ENCODE data around the gene UNC80.

The UNC80 gene

GRCh38 chr2:209976698-209977385, 205.2 kb downstream of the UNC80 start:
- Histone ChIP-seq H3K18ac (ENCODE audit: low read length) (no peak overlapping the region), H3K4me2 (ENCODE audit: low read length) (no peak overlapping the region), H2BK120ac (ENCODE audit: low read depth, low read length) (no peak overlapping the region), H3K27ac (ENCODE audit: low read depth, low read length) (no peak overlapping the region), H3K9ac (ENCODE audit: low read length) (no peak overlapping the region), H3K4ac (ENCODE audit: low read depth, low read length) (no peak overlapping the region), H3K4me3 (ENCODE audit: low read length) (no peak overlapping the region), H3K4me1 (ENCODE audit: control insufficient read depth, low read depth, low read length) (no peaks in the 10 kb centered on the region), H4K5ac (ENCODE audit: low read length) (no peak overlapping the region), H3K36me3 (ENCODE audit: control insufficient read depth, insufficient read depth, low read length) (no peaks in the 10 kb centered on the region), H3K27me3 (ENCODE audit: insufficient read depth, low read length, poor library complexity) (no peaks in the 10 kb centered on the region), H3K79me2 (ENCODE audit: control insufficient read depth, insufficient read depth, low read length) (no peaks in the 10 kb centered on the region), H2AK5ac (ENCODE audit: low read length) (no peak overlapping the region), H2BK5ac (ENCODE audit: low read length) (no peak overlapping the region), H2BK15ac (replicated peaks; ENCODE audit: low read depth) (no peak overlapping the region), H3K56ac (ENCODE audit: low read length) (no peak overlapping the region), H3K23ac (ENCODE audit: low read length) (no peak overlapping the region), H3K79me1 (ENCODE audit: low read length) (no peaks in the 10 kb centered on the region), H4K8ac (ENCODE audit: low read depth, low read length) (no peak overlapping the region)
- WGBS (ENCODE audit: extremely low coverage, insufficient coverage, low lambda C conversion rate), result no CpG with 5 or more reads among the region's 9 CpGs
- DNase-seq, result no peak

- H3K27me3 ChIP-seq (ENCODE audit: insufficient read depth, low read length, poor library complexity), result no peaks in the 10 kb centered on the region
- no peak overlapping the region for H3K4me3 ChIP-seq (ENCODE audit: low read length)
- no peaks in the 10 kb centered on the region for H3K79me1 ChIP-seq (ENCODE audit: low read length)
- H2BK15ac ChIP-seq (replicated peaks; ENCODE audit: low read depth), result no peak overlapping the region
- H3K9ac ChIP-seq (ENCODE audit: low read length), result no peak overlapping the region
- no peak overlapping the region for H2BK120ac ChIP-seq (ENCODE audit: low read depth, low read length)
- H3K36me3 ChIP-seq (ENCODE audit: control insufficient read depth, insufficient read depth, low read length), result no peaks in the 10 kb centered on the region
- no peak overlapping the region for H4K5ac ChIP-seq (ENCODE audit: low read length)
- H2AK5ac ChIP-seq (ENCODE audit: low read length), result no peak overlapping the region
- H4K8ac ChIP-seq (ENCODE audit: low read depth, low read length), result no peak overlapping the region
- no peaks in the 10 kb centered on the region for H3K4me1 ChIP-seq (ENCODE audit: control insufficient read depth, low read depth, low read length)
- no peak overlapping the region for H2BK5ac ChIP-seq (ENCODE audit: low read length)
- no peaks in the 10 kb centered on the region for H3K79me2 ChIP-seq (ENCODE audit: control insufficient read depth, insufficient read depth, low read length)
- H3K27ac ChIP-seq (ENCODE audit: low read depth, low read length), result no peak overlapping the region
- no peak overlapping the region for H3K23ac ChIP-seq (ENCODE audit: low read length)
- peak; percentile 42 for DNase-seq
- H3K18ac ChIP-seq (ENCODE audit: low read length), result no peak overlapping the region
- H3K4ac ChIP-seq (ENCODE audit: low read depth, low read length), result no peak overlapping the region
- H3K4me2 ChIP-seq (ENCODE audit: low read length), result no peak overlapping the region
- no CpG with 5 or more reads among the region's 2 CpGs for WGBS (ENCODE audit: extremely low coverage, insufficient coverage, low lambda C conversion rate)
- no peak overlapping the region for H3K56ac ChIP-seq (ENCODE audit: low read length)
Observed at GRCh38 chr2:209977386-209978239, 206.0 kb downstream of the UNC80 start.

GRCh38 chr2:209984291-209984690, 212.7 kb downstream of the UNC80 start:
- Histone ChIP-seq H3K79me2 (ENCODE audit: control insufficient read depth, insufficient read depth, low read length) (no peaks in the 10 kb centered on the region), H3K4me1 (ENCODE audit: control insufficient read depth, low read depth, low read length) (peaks cover 5% of the 10 kb centered on the region), H3K79me1 (ENCODE audit: low read length) (no peaks in the 10 kb centered on the region), H2BK120ac (ENCODE audit: low read depth, low read length) (no peak overlapping the region), H3K4ac (ENCODE audit: low read depth, low read length) (no peak overlapping the region), H4K8ac (ENCODE audit: low read depth, low read length) (no peak overlapping the region), H4K5ac (ENCODE audit: low read length) (no peak overlapping the region), H3K23ac (ENCODE audit: low read length) (no peak overlapping the region), H3K27me3 (ENCODE audit: insufficient read depth, low read length, poor library complexity) (no peaks in the 10 kb centered on the region), H3K4me3 (ENCODE audit: low read length) (no peak overlapping the region), H3K9ac (ENCODE audit: low read length) (no peak overlapping the region), H3K56ac (ENCODE audit: low read length) (no peak overlapping the region), H3K18ac (ENCODE audit: low read length) (no peak overlapping the region), H3K36me3 (ENCODE audit: control insufficient read depth, insufficient read depth, low read length) (no peaks in the 10 kb centered on the region), H2BK5ac (ENCODE audit: low read length) (no peak overlapping the region), H2AK5ac (ENCODE audit: low read length) (no peak overlapping the region), H3K27ac (ENCODE audit: low read depth, low read length) (no peak overlapping the region), H2BK15ac (replicated peaks; ENCODE audit: low read depth) (no peak overlapping the region), H3K4me2 (ENCODE audit: low read length) (no peak overlapping the region)
- no CpG with 5 or more reads among the region's 2 CpGs for WGBS (ENCODE audit: extremely low coverage, insufficient coverage, low lambda C conversion rate)
- no peak for DNase-seq

DNA sequence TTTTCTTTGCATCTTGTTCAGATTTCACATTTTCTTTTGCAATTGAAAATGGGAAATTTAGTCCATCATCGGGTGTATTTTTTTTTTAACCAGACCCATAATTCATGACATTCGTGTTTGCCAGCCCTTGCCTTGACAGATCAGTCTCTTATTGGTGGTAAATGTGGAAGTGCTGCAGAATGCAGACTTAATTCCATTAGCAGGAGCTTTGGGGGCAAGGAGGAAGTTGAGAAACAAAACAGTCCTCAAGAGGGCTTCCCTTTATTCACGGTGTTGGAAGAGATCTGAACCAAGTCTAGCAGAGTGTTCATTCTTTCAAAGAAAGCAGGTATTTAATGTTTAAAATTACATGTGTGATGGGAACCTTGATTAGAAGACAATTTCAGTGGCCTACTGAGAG, 214.2 kb downstream of the UNC80 start:
- Histone ChIP-seq H3K4me3 (ENCODE audit: low read length) (no peak overlapping the region), H3K79me1 (ENCODE audit: low read length) (no peaks in the 10 kb centered on the region), H3K9ac (ENCODE audit: low read length) (no peak overlapping the region), H4K8ac (ENCODE audit: low read depth, low read length) (no peak overlapping the region), H3K56ac (ENCODE audit: low read length) (no peak overlapping the region), H3K4ac (ENCODE audit: low read depth, low read length) (no peak overlapping the region), H2BK15ac (replicated peaks; ENCODE audit: low read depth) (no peak overlapping the region), H3K36me3 (ENCODE audit: control insufficient read depth, insufficient read depth, low read length) (no peaks in the 10 kb centered on the region), H3K23ac (ENCODE audit: low read length) (no peak overlapping the region), H4K5ac (ENCODE audit: low read length) (no peak overlapping the region), H2BK120ac (ENCODE audit: low read depth, low read length) (peak overlapping the region; percentile 45), H2AK5ac (ENCODE audit: low read length) (no peak overlapping the region), H3K27me3 (ENCODE audit: insufficient read depth, low read length, poor library complexity) (no peaks in the 10 kb centered on the region), H3K4me2 (ENCODE audit: low read length) (no peak overlapping the region), H3K4me1 (ENCODE audit: control insufficient read depth, low read depth, low read length) (peaks cover 5% of the 10 kb centered on the region), H3K27ac (ENCODE audit: low read depth, low read length) (peak overlapping the region; percentile 58), H2BK5ac (ENCODE audit: low read length) (no peak overlapping the region), H3K79me2 (ENCODE audit: control insufficient read depth, insufficient read depth, low read length) (no peaks in the 10 kb centered on the region), H3K18ac (ENCODE audit: low read length) (no peak overlapping the region)
- no CpG with 5 or more reads among the region's 3 CpGs for WGBS (ENCODE audit: extremely low coverage, insufficient coverage, low lambda C conversion rate)
- peak; percentile 62 for DNase-seq

GRCh38 chr2:209986415-209986814, 214.8 kb downstream of the UNC80 start:
- H3K18ac ChIP-seq (ENCODE audit: low read length), result no peak overlapping the region
- no CpG with 5 or more reads among the region's 2 CpGs for WGBS (ENCODE audit: extremely low coverage, insufficient coverage, low lambda C conversion rate)
- no peak overlapping the region for H3K9ac ChIP-seq (ENCODE audit: low read length)
- H2BK15ac ChIP-seq (replicated peaks; ENCODE audit: low read depth), result no peak overlapping the region
- no peak overlapping the region for H3K23ac ChIP-seq (ENCODE audit: low read length)
- no peaks in the 10 kb centered on the region for H3K79me1 ChIP-seq (ENCODE audit: low read length)
- H3K56ac ChIP-seq (ENCODE audit: low read length), result peak overlapping the region; percentile 35
- no peak overlapping the region for H4K8ac ChIP-seq (ENCODE audit: low read depth, low read length)
- peak overlapping the region; percentile 25 for H2BK5ac ChIP-seq (ENCODE audit: low read length)
- no peaks in the 10 kb centered on the region for H3K36me3 ChIP-seq (ENCODE audit: control insufficient read depth, insufficient read depth, low read length)
- H4K5ac ChIP-seq (ENCODE audit: low read length), result no peak overlapping the region
- H3K4ac ChIP-seq (ENCODE audit: low read depth, low read length), result no peak overlapping the region
- H3K4me2 ChIP-seq (ENCODE audit: low read length), result no peak overlapping the region
- no peak overlapping the region for H3K4me3 ChIP-seq (ENCODE audit: low read length)
- H2BK120ac ChIP-seq (ENCODE audit: low read depth, low read length), result peak overlapping the region; percentile 45
- H2AK5ac ChIP-seq (ENCODE audit: low read length), result no peak overlapping the region
- no peaks in the 10 kb centered on the region for H3K79me2 ChIP-seq (ENCODE audit: control insufficient read depth, insufficient read depth, low read length)
- no peak for DNase-seq
- no peaks in the 10 kb centered on the region for H3K27me3 ChIP-seq (ENCODE audit: insufficient read depth, low read length, poor library complexity)
- peak overlapping the region; percentile 58 for H3K27ac ChIP-seq (ENCODE audit: low read depth, low read length)
- H3K4me1 ChIP-seq (ENCODE audit: control insufficient read depth, low read depth, low read length), result peaks cover 5% of the 10 kb centered on the region
